K562 (cell line): ENCODE measurements around the gene POPDC3.

Experiments
- BRCA1 ChIP-seq, 2 experiments: fragments of 450-650 bp in 1 of 2; sonication (generic) in 1 of 2; formaldehyde crosslinking in 1 of 2; IDR thresholded peaks; 2 replicates each; pipeline versions ENCODE4 v1.5.0 to v1.6.1; 2017 to 2020; ENCODE audit warnings: mild to moderate bottlenecking in 1 of 2, missing genetic modification reagents in 1 of 2
- EGR1 ChIP-seq: fragments of 450-650 bp; conservative IDR thresholded peaks from 2 replicates; pipeline ENCODE4 v1.6.1; 2017; ENCODE audit warnings: mild to moderate bottlenecking
- ILF3 ChIP-seq: fragments of 450-650 bp; IDR thresholded peaks from 2 replicates; pipeline ENCODE4 v1.6.1; 2018; ENCODE audit warnings: antibody characterized with exemption, mild to moderate bottlenecking, moderate library complexity, borderline replicate concordance
- POLR2A ChIP-seq: fragments of 450-650 bp; conservative IDR thresholded peaks from 2 replicates; pipeline ENCODE4 v1.6.1; 2016
- RCOR1 ChIP-seq, 2 experiments: IDR thresholded peaks; 2 replicates each; pipeline ENCODE4 v1.6.1; 2012; ENCODE audit warnings: low read depth in 2 of 2, low read length in 2 of 2, borderline replicate concordance in 1 of 2, improper control_type of control experiment in 1 of 2
- RNF2 ChIP-seq: sonication (generic); IDR thresholded peaks from 2 replicates; pipeline ENCODE4 v1.6.1; 2016
- TF ChIP-seq, protein P1 (sequence below): IDR thresholded peaks from 2 replicates; pipeline ENCODE4 v1.6.1; 2012; ENCODE audit warnings: low read depth, low read length, improper control_type of control experiment, borderline replicate concordance
- TF ChIP-seq, protein P2 (sequence below), 2 experiments: fragments of 250-450 bp in 1 of 2; fragments of 450-650 bp in 1 of 2; sonication (Bioruptor Pico) in 1 of 2; IDR thresholded peaks; 2 replicates each; pipeline versions ENCODE4 v1.6.1 to v1.8.0; 2016 to 2021; ENCODE audit warnings: mild to moderate bottlenecking in 2 of 2, moderate library complexity in 2 of 2, missing compliant biosample characterization in 1 of 2, missing genetic modification characterization in 1 of 2
- TF ChIP-seq, protein P3 (sequence below): sonication (generic); formaldehyde crosslinking; IDR thresholded peaks from 2 replicates; pipeline ENCODE4 v1.8.0; 2022; ENCODE audit warnings: mild to moderate bottlenecking, low read depth, missing genetic modification reagents
- TF ChIP-seq, protein P4 (sequence below): sonication (generic); formaldehyde crosslinking; IDR thresholded peaks from 2 replicates; pipeline ENCODE4 v1.8.1; 2023; ENCODE audit warnings: mild to moderate bottlenecking, missing genetic modification reagents

DNA sequence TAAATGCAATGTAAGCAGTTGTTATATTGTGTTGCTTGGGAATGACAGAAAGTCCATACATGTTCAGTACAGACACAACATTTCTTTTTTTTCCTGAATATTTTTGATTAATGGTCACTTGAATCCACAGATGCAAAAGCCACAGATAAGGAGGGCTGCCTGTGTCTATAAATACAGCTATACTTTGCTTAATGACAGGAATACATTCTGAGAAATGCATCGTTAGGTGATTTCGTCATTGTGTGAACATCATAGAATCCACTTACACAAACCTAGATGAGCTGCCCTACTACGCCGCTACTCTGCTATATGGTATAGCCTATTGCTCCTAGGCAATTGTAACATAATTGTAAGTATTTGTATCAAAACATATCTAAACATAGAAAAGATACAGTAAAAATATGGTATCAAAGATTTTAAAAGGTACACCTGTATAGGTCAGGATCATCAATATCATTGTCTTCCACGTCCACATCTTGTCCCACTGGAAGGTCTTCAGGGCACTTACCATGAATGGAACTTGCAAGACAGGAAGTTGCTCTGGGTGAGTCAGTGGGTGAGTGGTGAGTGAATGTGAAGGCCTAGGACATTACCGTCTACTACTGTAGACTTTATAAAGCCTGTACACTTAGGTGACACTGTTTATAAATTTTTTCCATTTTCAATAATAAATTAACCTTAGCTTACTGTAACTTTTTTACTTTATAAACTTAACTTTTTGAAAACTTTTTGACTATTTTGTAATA, 27.9 kb upstream of the POPDC3 start:
- TF ChIP-seq, protein P1, sequence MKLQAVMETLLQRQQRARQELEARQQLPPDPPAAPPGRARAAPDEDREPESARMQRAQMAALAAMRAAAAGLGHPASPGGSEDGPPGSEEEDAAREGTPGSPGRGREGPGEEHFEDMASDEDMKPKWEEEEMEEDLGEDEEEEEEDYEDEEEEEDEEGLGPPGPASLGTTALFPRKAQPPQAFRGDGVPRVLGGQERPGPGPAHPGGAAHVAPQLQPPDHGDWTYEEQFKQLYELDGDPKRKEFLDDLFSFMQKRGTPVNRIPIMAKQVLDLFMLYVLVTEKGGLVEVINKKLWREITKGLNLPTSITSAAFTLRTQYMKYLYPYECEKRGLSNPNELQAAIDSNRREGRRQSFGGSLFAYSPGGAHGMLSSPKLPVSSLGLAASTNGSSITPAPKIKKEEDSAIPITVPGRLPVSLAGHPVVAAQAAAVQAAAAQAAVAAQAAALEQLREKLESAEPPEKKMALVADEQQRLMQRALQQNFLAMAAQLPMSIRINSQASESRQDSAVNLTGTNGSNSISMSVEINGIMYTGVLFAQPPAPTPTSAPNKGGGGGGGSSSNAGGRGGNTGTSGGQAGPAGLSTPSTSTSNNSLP, result no peak
- TF ChIP-seq RNF2 (no peak), POLR2A (no peak), BRCA1 (IDR thresholded peaks at IDR 0.05) (no peak), BRCA1 (CRISPR knock-in tag; IDR thresholded peaks at IDR 0.05) (no peak), RCOR1 (IDR thresholded peaks at IDR 0.05; ENCODE audit: borderline replicate concordance in 1 of 2, low read depth in 2 of 2, low read length in 2 of 2) (no peak), ILF3 (no peak), EGR1 (no peak)
- TF ChIP-seq, protein P2, sequence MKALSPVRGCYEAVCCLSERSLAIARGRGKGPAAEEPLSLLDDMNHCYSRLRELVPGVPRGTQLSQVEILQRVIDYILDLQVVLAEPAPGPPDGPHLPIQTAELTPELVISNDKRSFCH (CRISPR knock-in tag; IDR thresholded peaks at IDR 0.05), result no peak
- TF ChIP-seq, protein P2 (tag; IDR thresholded peaks at IDR 0.05), result no peak
- TF ChIP-seq, protein P3, sequence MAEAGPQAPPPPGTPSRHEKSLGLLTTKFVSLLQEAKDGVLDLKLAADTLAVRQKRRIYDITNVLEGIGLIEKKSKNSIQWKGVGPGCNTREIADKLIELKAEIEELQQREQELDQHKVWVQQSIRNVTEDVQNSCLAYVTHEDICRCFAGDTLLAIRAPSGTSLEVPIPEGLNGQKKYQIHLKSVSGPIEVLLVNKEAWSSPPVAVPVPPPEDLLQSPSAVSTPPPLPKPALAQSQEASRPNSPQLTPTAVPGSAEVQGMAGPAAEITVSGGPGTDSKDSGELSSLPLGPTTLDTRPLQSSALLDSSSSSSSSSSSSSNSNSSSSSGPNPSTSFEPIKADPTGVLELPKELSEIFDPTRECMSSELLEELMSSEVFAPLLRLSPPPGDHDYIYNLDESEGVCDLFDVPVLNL (CRISPR knock-in tag), result no peak
- TF ChIP-seq, protein P4, sequence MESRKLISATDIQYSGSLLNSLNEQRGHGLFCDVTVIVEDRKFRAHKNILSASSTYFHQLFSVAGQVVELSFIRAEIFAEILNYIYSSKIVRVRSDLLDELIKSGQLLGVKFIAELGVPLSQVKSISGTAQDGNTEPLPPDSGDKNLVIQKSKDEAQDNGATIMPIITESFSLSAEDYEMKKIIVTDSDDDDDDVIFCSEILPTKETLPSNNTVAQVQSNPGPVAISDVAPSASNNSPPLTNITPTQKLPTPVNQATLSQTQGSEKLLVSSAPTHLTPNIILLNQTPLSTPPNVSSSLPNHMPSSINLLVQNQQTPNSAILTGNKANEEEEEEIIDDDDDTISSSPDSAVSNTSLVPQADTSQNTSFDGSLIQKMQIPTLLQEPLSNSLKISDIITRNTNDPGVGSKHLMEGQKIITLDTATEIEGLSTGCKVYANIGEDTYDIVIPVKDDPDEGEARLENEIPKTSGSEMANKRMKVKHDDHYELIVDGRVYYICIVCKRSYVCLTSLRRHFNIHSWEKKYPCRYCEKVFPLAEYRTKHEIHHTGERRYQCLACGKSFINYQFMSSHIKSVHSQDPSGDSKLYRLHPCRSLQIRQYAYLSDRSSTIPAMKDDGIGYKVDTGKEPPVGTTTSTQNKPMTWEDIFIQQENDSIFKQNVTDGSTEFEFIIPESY (CRISPR knock-in tag), result no peak
